Measurements from ENCODE around the gene FAM222A.

The FAM222A gene

GRCh38 chr12:109697877-109698468, 15.7 kb upstream of the FAM222A start:
- TF ChIP-seq POLR2A (IDR thresholded peaks at IDR 0.05; ENCODE audit: low read length) (no peak), GATA1 (IDR thresholded peaks at IDR 0.05; ENCODE audit: low read depth, low read length) (peak; percentile 87)
- DNase-seq, result peak; percentile 93 to 99

GRCh38 chr12:109698820-109699219, 14.8 kb upstream of the FAM222A start:
- TF ChIP-seq GATA1 (IDR thresholded peaks at IDR 0.05; ENCODE audit: low read depth, low read length) (no peak), POLR2A (IDR thresholded peaks at IDR 0.05; ENCODE audit: low read length) (no peak)
- DNase-seq, result no peak

GRCh38 chr12:109701064-109701463, 12.6 kb upstream of the FAM222A start:
- TF ChIP-seq POLR2A (IDR thresholded peaks at IDR 0.05; ENCODE audit: low read length), result no peak
- TF ChIP-seq GATA1 (IDR thresholded peaks at IDR 0.05; ENCODE audit: low read depth, low read length), result no peak
- no peak for DNase-seq

GRCh38 chr12:109702111-109702841, 11.3 kb upstream of the FAM222A start:
- TF ChIP-seq POLR2A (IDR thresholded peaks at IDR 0.05; ENCODE audit: low read length) (no peak), GATA1 (IDR thresholded peaks at IDR 0.05; ENCODE audit: low read depth, low read length) (no peak)
- DNase-seq, result no peak

GRCh38 chr12:109703684-109704083, 9.9 kb upstream of the FAM222A start:
- DNase-seq, result no peak
- TF ChIP-seq POLR2A (IDR thresholded peaks at IDR 0.05; ENCODE audit: low read length) (no peak), GATA1 (IDR thresholded peaks at IDR 0.05; ENCODE audit: low read depth, low read length) (no peak)

- no peak for DNase-seq
- TF ChIP-seq GATA1 (IDR thresholded peaks at IDR 0.05; ENCODE audit: low read depth, low read length) (no peak), POLR2A (IDR thresholded peaks at IDR 0.05; ENCODE audit: low read length) (no peak)
Measured at GRCh38 chr12:109704371-109705098, 9.1 kb upstream of the FAM222A start.

GRCh38 chr12:109705291-109705690, 8.3 kb upstream of the FAM222A start:
- TF ChIP-seq GATA1 (IDR thresholded peaks at IDR 0.05; ENCODE audit: low read depth, low read length), result no peak
- TF ChIP-seq POLR2A (IDR thresholded peaks at IDR 0.05; ENCODE audit: low read length), result no peak
- no peak for DNase-seq

GRCh38 chr12:109706398-109706746, 7.3 kb upstream of the FAM222A start:
- TF ChIP-seq POLR2A (IDR thresholded peaks at IDR 0.05; ENCODE audit: low read length) (no peak), GATA1 (IDR thresholded peaks at IDR 0.05; ENCODE audit: low read depth, low read length) (no peak)
- no peak for DNase-seq

GRCh38 chr12:109706747-109707469, 6.7 kb upstream of the FAM222A start:
- TF ChIP-seq GATA1 (IDR thresholded peaks at IDR 0.05; ENCODE audit: low read depth, low read length) (no peak), POLR2A (IDR thresholded peaks at IDR 0.05; ENCODE audit: low read length) (no peak)
- peak; percentile 63 to 84 for DNase-seq

GRCh38 chr12:109707470-109707821, 6.2 kb upstream of the FAM222A start:
- no peak for TF ChIP-seq POLR2A (IDR thresholded peaks at IDR 0.05; ENCODE audit: low read length)
- no peak for TF ChIP-seq GATA1 (IDR thresholded peaks at IDR 0.05; ENCODE audit: low read depth, low read length)
- DNase-seq, result no peak

- no peak for DNase-seq
- no peak for TF ChIP-seq GATA1 (IDR thresholded peaks at IDR 0.05; ENCODE audit: low read depth, low read length)
- no peak for TF ChIP-seq POLR2A (IDR thresholded peaks at IDR 0.05; ENCODE audit: low read length)
Measured at GRCh38 chr12:109708939-109709338, 4.7 kb upstream of the FAM222A start.

GRCh38 chr12:109709401-109709991, 4.1 kb upstream of the FAM222A start:
- TF ChIP-seq GATA1 (IDR thresholded peaks at IDR 0.05; ENCODE audit: low read depth, low read length), result no peak
- no peak for TF ChIP-seq POLR2A (IDR thresholded peaks at IDR 0.05; ENCODE audit: low read length)
- DNase-seq, result no peak

- no peak for TF ChIP-seq GATA1 (IDR thresholded peaks at IDR 0.05; ENCODE audit: low read depth, low read length)
- no peak for TF ChIP-seq POLR2A (IDR thresholded peaks at IDR 0.05; ENCODE audit: low read length)
- no peak for DNase-seq
Measured at GRCh38 chr12:109710205-109710746, 3.3 kb upstream of the FAM222A start.

All from erythroblast (primary cell).